ENCODE data around the gene CAMK4. TPM values are rescaled to one million over a fixed set of nuclear protein-coding genes. Genes with fewer than 3 reads are reported as not detected.
"Not testable (repeated sequence)": the region's sequence is repeated elsewhere in the genome, so short reads cannot be mapped to it uniquely, and the experiment has no call there.

Gene CAMK4
- total RNA-seq, 4 donors from 2014 or later: 0.49 to 4.1 (median 0.94) TPM

GRCh38 chr5:111295649-111296048 is 71.5 kb downstream of the CAMK4 start:
- no peak overlapping the region for H3K4me3 ChIP-seq (ENCODE audit: low read depth, poor library complexity, severe bottlenecking)
- no peak for DNase-seq (ENCODE audit: low spot score in 2 of 2)
- TF ChIP-seq POLR2A (IDR thresholded peaks at IDR 0.05) (no peak), CTCF (IDR thresholded peaks at IDR 0.05) (no peak)
- intact Hi-C loops (cut with DNase I; ENCODE audit: low total_unique reads): no loop called here
- 86 to 91% methylated on average over 3 of the region's 3 CpGs for WGBS, 2 donors

GRCh38 chr5:111296570-111296969 is 72.4 kb downstream of the CAMK4 start:
- H3K4me3 ChIP-seq (ENCODE audit: low read depth, poor library complexity, severe bottlenecking): no peak overlapping the region
- whole genome bisulfite sequencing, 2 donors: 63 to 66% methylated on average over 3 of the region's 3 CpGs
- intact Hi-C loops (cut with DNase I; ENCODE audit: low total_unique reads): no loop called here
- DNase-seq (ENCODE audit: low spot score in 2 of 2): no peak
- no peak for TF ChIP-seq CTCF (IDR thresholded peaks at IDR 0.05)
- TF ChIP-seq POLR2A (IDR thresholded peaks at IDR 0.05): no peak

GRCh38 chr5:111299067-111299481 is 74.9 kb downstream of the CAMK4 start:
- DNase-seq (ENCODE audit: low spot score in 2 of 2): no peak
- WGBS, 2 donors: 87 to 89% methylated on average over 7 of the region's 7 CpGs
- H3K4me3 ChIP-seq (ENCODE audit: low read depth, poor library complexity, severe bottlenecking): no peak overlapping the region
- intact Hi-C loops (cut with DNase I; ENCODE audit: low total_unique reads): no loop called here
- TF ChIP-seq CTCF (IDR thresholded peaks at IDR 0.05): no peak
- no peak for TF ChIP-seq POLR2A (IDR thresholded peaks at IDR 0.05)

GRCh38 chr5:111299831-111300432 is 75.7 kb downstream of the CAMK4 start:
- no peak overlapping the region for H3K4me3 ChIP-seq (ENCODE audit: low read depth, poor library complexity, severe bottlenecking)
- TF ChIP-seq CTCF (IDR thresholded peaks at IDR 0.05) (no peak), POLR2A (IDR thresholded peaks at IDR 0.05) (no peak)
- intact Hi-C loops (cut with DNase I; ENCODE audit: low total_unique reads): no loop called here
- no peak for DNase-seq (ENCODE audit: low spot score in 2 of 2)
- WGBS, 2 donors: 77 to 80% methylated on average over 3 of the region's 3 CpGs

- no peak for DNase-seq (ENCODE audit: low spot score in 2 of 2)
- no peak for TF ChIP-seq CTCF (IDR thresholded peaks at IDR 0.05)
- TF ChIP-seq POLR2A (IDR thresholded peaks at IDR 0.05): no peak
- 78 to 83% methylated on average over 1 of the region's 1 CpG for WGBS, 2 donors
- intact Hi-C loops (cut with DNase I; ENCODE audit: low total_unique reads): no loop called here
- no peak overlapping the region for H3K4me3 ChIP-seq (ENCODE audit: low read depth, poor library complexity, severe bottlenecking)
These were observed 77.1 kb downstream of the CAMK4 start for GRCh38 chr5:111301264-111301663.

- WGBS, 2 donors: 94 to 96% methylated on average over 14 to 15 of the region's 15 CpGs
These were observed 77.9 kb downstream of the CAMK4 start for GRCh38 chr5:111302043-111302442.

More at GRCh38 chr5:111302043-111302442, 77.9 kb downstream of the CAMK4 start:
- H3K4me3 ChIP-seq (ENCODE audit: low read depth, poor library complexity, severe bottlenecking); intact Hi-C loops (cut with DNase I; ENCODE audit: low total_unique reads); DNase-seq (ENCODE audit: low spot score in 2 of 2): not testable (repeated sequence)
